Mononuclear cell (primary cell): ENCODE results near the gene LY6G6F. TPM values are rescaled to one million over a fixed set of nuclear protein-coding genes. Genes with fewer than 3 reads are reported as not detected.

Source experiments
- H3K27me3 ChIP-seq: 2 replicates; pipeline ENCODE4 v1.6.0; 2011; ENCODE audit warnings: low read length, control low read depth; ENCODE audit not compliant: insufficient read depth
- H3K4me1 ChIP-seq: 2 replicates; pipeline ENCODE4 v1.5.1; 2011; ENCODE audit warnings: mild to moderate bottlenecking, low read length, control low read depth; ENCODE audit not compliant: insufficient read depth
- H3K4me3 ChIP-seq: 2 replicates; pipeline ENCODE4 v1.5.1; 2011; ENCODE audit warnings: mild to moderate bottlenecking, low read length, moderate library complexity
- H3K9me3 ChIP-seq: 2 replicates; pipeline ENCODE4 v1.5.1; 2011; ENCODE audit warnings: low read depth, mild to moderate bottlenecking, control low read depth, low read length
- total RNA-seq: library from RNA; depleted of rRNA; stranded (reverse); fragments of >200 nt; gene quantifications from one replicate; pipeline ENCODE4 v1.2.3, GENCODE V29; 2012

LY6G6F gene
- total RNA-seq, 1 donor = 7.7 TPM

- no peaks in the 10 kb centered on the region for H3K27me3 ChIP-seq
- H3K4me3 ChIP-seq = no peak overlapping the region
- H3K4me1 ChIP-seq = no peaks in the 10 kb centered on the region
- H3K9me3 ChIP-seq = no peaks in the 10 kb centered on the region
Observed at GRCh38 chr6:31752739-31753319, 46.2 kb downstream of the LY6G6F start.

GRCh38 chr6:31758281-31758680 is 51.6 kb downstream of the LY6G6F start:
- Histone ChIP-seq H3K9me3 (no peaks in the 10 kb centered on the region), H3K27me3 (no peaks in the 10 kb centered on the region), H3K4me3 (no peak overlapping the region), H3K4me1 (no peaks in the 10 kb centered on the region)

Other genes starting within 250 kb of the LY6G6F start
- 29.2 TPM for gene MICB, start 208.7 kb upstream of the LY6G6F start, total RNA-seq
- not detected for gene MCCD1, start 177.9 kb upstream of the LY6G6F start, total RNA-seq
- gene DDX39B, start 164.9 kb upstream of the LY6G6F start, total RNA-seq = 183 TPM
- gene ATP6V1G2, start 160.3 kb upstream of the LY6G6F start, total RNA-seq = 0.73 TPM
- gene NFKBIL1, start 159.3 kb upstream of the LY6G6F start, total RNA-seq = 9.8 TPM
- gene LTA, start 134.6 kb upstream of the LY6G6F start, total RNA-seq = 2.5 TPM
- 230 TPM for gene TNF, start 131.3 kb upstream of the LY6G6F start, total RNA-seq
- 191 TPM for gene LTB, start 124.4 kb upstream of the LY6G6F start, total RNA-seq
- gene LST1, start 120.6 kb upstream of the LY6G6F start, total RNA-seq = 200 TPM
- 9.2 TPM for gene NCR3, start 113.9 kb upstream of the LY6G6F start, total RNA-seq
- gene AIF1, start 91.6 kb upstream of the LY6G6F start, total RNA-seq = 245 TPM
- 67.0 TPM for gene PRRC2A, start 86.2 kb upstream of the LY6G6F start, total RNA-seq
- 81.3 TPM for gene BAG6, start 54.2 kb upstream of the LY6G6F start, total RNA-seq
- gene APOM, start 51.0 kb upstream of the LY6G6F start, total RNA-seq = 3.0 TPM
- 14.6 TPM for gene C6orf47, start 46.1 kb upstream of the LY6G6F start, total RNA-seq
- 11.9 TPM for gene GPANK1, start 41.9 kb upstream of the LY6G6F start, total RNA-seq
- gene CSNK2B, start 40.8 kb upstream of the LY6G6F start, total RNA-seq = 124 TPM
- 9.8 TPM for gene LY6G5B, start 36.9 kb upstream of the LY6G6F start, total RNA-seq
- 1.2 TPM for gene LY6G5C, start 25.8 kb upstream of the LY6G6F start, total RNA-seq
- 36.9 TPM for gene ABHD16A, start 3.5 kb upstream of the LY6G6F start, total RNA-seq
- 1.0 TPM for gene LY6G6D, start 8.5 kb downstream of the LY6G6F start, total RNA-seq
- not detected for gene LY6G6C, start 14.9 kb downstream of the LY6G6F start, total RNA-seq
- gene MPIG6B, start 16.5 kb downstream of the LY6G6F start, total RNA-seq = 11.5 TPM
- 9.8 TPM for gene DDAH2, start 22.4 kb downstream of the LY6G6F start, total RNA-seq
- gene CLIC1, start 29.7 kb downstream of the LY6G6F start, total RNA-seq = 421 TPM
- 6.1 TPM for gene MSH5, start 33.1 kb downstream of the LY6G6F start, total RNA-seq
- gene SAPCD1, start 55.8 kb downstream of the LY6G6F start, total RNA-seq = 0.63 TPM
- gene VWA7, start 70.5 kb downstream of the LY6G6F start, total RNA-seq = 0.31 TPM
- 12.3 TPM for gene VARS1, start 88.9 kb downstream of the LY6G6F start, total RNA-seq
- gene LSM2, start 100.1 kb downstream of the LY6G6F start, total RNA-seq = 15.4 TPM
- gene HSPA1L, start 108.4 kb downstream of the LY6G6F start, total RNA-seq = 2.7 TPM
- gene HSPA1A, start 108.7 kb downstream of the LY6G6F start, total RNA-seq = 16.6 TPM
- gene HSPA1B, start 120.9 kb downstream of the LY6G6F start, total RNA-seq = 13.3 TPM
- gene NEU1, start 156.0 kb downstream of the LY6G6F start, total RNA-seq = 19.4 TPM
- 0.10 TPM for gene SLC44A4, start 172.1 kb downstream of the LY6G6F start, total RNA-seq
- 14.4 TPM for gene EHMT2, start 190.8 kb downstream of the LY6G6F start, total RNA-seq
- gene ZBTB12, start 195.2 kb downstream of the LY6G6F start, total RNA-seq = 0.21 TPM
- gene C2, start 220.9 kb downstream of the LY6G6F start, total RNA-seq = 2.5 TPM
- 3.1 TPM for gene CFB, start 239.2 kb downstream of the LY6G6F start, total RNA-seq